ENCODE results near the gene FMNL3. TPM values are rescaled to one million over a fixed set of nuclear protein-coding genes. Genes with fewer than 3 reads are reported as not detected.

FMNL3 gene
- total and polyA plus RNA-seq, 2 of the 8 experiments (the other 6 are each of a cell fraction or from before 2014, with no cell fraction given) = 8.6 to 29.0 TPM

DNA sequence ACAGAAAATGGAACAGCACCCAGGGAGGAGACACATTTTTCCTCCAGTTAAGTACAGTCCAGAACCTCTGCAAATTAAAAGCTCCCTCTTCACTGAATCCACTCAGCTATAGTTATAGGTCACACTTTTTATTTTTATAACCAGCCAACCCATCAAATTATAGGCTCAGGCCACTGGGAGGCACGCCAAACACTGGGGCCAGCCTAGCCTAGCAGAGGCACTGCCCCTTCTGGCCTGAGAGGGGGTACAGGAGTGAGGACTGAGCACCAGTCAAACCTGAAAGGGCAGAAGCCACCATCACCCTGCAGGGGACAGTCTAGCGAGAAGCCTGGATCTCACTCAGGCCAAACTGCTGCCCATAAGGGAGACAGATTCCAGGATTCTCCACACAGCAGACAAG lies 19.3 kb downstream of the FMNL3 start:
- H3K23ac ChIP-seq (ENCODE audit: insufficient read length) = no peak overlapping the region
- H3K79me1 ChIP-seq (ENCODE audit: low read depth, low read length) = peaks cover 4% of the 10 kb centered on the region; the same call in 1 of the 2 replicates
- TF ChIP-seq POLR2A (IDR thresholded peaks at IDR 0.05; ENCODE audit: control extremely low read depth in 1 of 2, low read depth in 2 of 2, low read length in 2 of 2) (no peak), RAD21 (IDR thresholded peaks at IDR 0.05 in 1 of 2, conservative IDR thresholded peaks at IDR 0.05 in 1 of 2; ENCODE audit: low read depth in 2 of 2, low read length in 2 of 2) (peak; percentile 32 to 52; a peak in 3 of 4 replicates)
- TF ChIP-seq, protein P1, sequence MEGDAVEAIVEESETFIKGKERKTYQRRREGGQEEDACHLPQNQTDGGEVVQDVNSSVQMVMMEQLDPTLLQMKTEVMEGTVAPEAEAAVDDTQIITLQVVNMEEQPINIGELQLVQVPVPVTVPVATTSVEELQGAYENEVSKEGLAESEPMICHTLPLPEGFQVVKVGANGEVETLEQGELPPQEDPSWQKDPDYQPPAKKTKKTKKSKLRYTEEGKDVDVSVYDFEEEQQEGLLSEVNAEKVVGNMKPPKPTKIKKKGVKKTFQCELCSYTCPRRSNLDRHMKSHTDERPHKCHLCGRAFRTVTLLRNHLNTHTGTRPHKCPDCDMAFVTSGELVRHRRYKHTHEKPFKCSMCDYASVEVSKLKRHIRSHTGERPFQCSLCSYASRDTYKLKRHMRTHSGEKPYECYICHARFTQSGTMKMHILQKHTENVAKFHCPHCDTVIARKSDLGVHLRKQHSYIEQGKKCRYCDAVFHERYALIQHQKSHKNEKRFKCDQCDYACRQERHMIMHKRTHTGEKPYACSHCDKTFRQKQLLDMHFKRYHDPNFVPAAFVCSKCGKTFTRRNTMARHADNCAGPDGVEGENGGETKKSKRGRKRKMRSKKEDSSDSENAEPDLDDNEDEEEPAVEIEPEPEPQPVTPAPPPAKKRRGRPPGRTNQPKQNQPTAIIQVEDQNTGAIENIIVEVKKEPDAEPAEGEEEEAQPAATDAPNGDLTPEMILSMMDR (IDR thresholded peaks at IDR 0.05; ENCODE audit: control extremely low read depth in 1 of 3, insufficient read depth in 1 of 3, low read depth in 1 of 3, low read length in 3 of 3) = peak; percentile 68 to 78 (median 70)
- H3K79me2 ChIP-seq (ENCODE audit: control insufficient read depth in 1 of 2, insufficient read depth in 2 of 2, low read length in 2 of 2) = peaks cover 0 to 65% of the 10 kb centered on the region in 2 experiments; a peak in 2 of 4 replicates
- no peaks in the 10 kb centered on the region; the same call in 1 of the 2 replicates for H3K23me2 ChIP-seq (ENCODE audit: low read depth, low read length)
- H2AK5ac ChIP-seq (ENCODE audit: low read depth, low read length) = no peak overlapping the region
- no peak overlapping the region for H2BK5ac ChIP-seq (ENCODE audit: low read depth, low read length)
- H3K4ac ChIP-seq (replicated peaks; ENCODE audit: insufficient read length, low read depth, low read length) = no peak overlapping the region
- no peaks in the 10 kb centered on the region for H3K9me3 ChIP-seq (ENCODE audit: insufficient read depth in 2 of 2, low read depth in 1 of 2, low read length in 1 of 2)
- H4K8ac ChIP-seq (ENCODE audit: extremely low read depth, insufficient read depth, low read length) = no peak overlapping the region
- no peak overlapping the region for H4K5ac ChIP-seq (ENCODE audit: insufficient read length, low read depth, low read length)
- H3K27ac ChIP-seq (ENCODE audit: low read depth, low read length) = no peak overlapping the region
- H3K9ac ChIP-seq (replicated peaks in 1 of 4; ENCODE audit: extremely low read depth in 1 of 4, low read depth in 3 of 4, low read length in 3 of 4) = no peak overlapping the region
- H3K4me1 ChIP-seq (replicated peaks in 1 of 4; ENCODE audit: control insufficient read depth in 3 of 4, insufficient read depth in 4 of 4, low read length in 3 of 4) = peaks cover 0 to 7% (median 4%) of the 10 kb centered on the region in 4 experiments; a peak in 4 of 7 replicates
- no peak overlapping the region for H3K4me3 ChIP-seq (ENCODE audit: extremely low read depth in 1 of 4, insufficient read depth in 2 of 4, low read depth in 3 of 4, low read length in 4 of 4)
- no peak overlapping the region for H3K14ac ChIP-seq (ENCODE audit: insufficient read length)
- no peak for DNase-seq (ENCODE audit: low read depth in 1 of 2, low spot score in 2 of 2)
- H3K27me3 ChIP-seq (replicated peaks in 1 of 4; ENCODE audit: control insufficient read depth in 3 of 4, extremely low read depth in 1 of 4, insufficient read depth in 3 of 4, low read length in 3 of 4) = no peaks in the 10 kb centered on the region
- POLR2A ChIA-PET (ENCODE audit: partially characterized antibody) = interaction anchor here (1.1 to 6.4 kb wide), 6 partner anchors 9 to 53 kb away, joined by 4 to 35 read pairs (median 6); partner anchors contain the start of gene TMBIM6
- H2BK120ac ChIP-seq (replicated peaks; ENCODE audit: low read depth, low read length) = no peak overlapping the region
- H4K91ac ChIP-seq (replicated peaks; ENCODE audit: insufficient read length, low read length) = no peak overlapping the region
- no peak overlapping the region for H2AFZ ChIP-seq (ENCODE audit: low read length)
- H2BK20ac ChIP-seq (ENCODE audit: low read length) = no peak overlapping the region
- FAIRE-seq = no peak
- WGBS, 2 experiments (ENCODE audit: extremely low coverage in 1 of 2, insufficient coverage in 1 of 2, insufficient read length in 1 of 2, insufficient replicate concordance in 2 of 2, low coverage in 1 of 2, low lambda C conversion rate in 2 of 2, missing lambda C conversion rate in 1 of 2) = 86% methylated on average over 2 of the region's 2 CpGs; no CpG with 5 or more reads in 1 of the 2 experiments
- H3K18ac ChIP-seq (ENCODE audit: extremely low read depth, low read length) = no peak overlapping the region
- H3K56ac ChIP-seq (replicated peaks; ENCODE audit: insufficient read length, low read depth, low read length) = no peak overlapping the region
- H3K36me3 ChIP-seq (ENCODE audit: control insufficient read depth in 2 of 4, insufficient read depth in 4 of 4, low read length in 3 of 4) = no peaks in the 10 kb centered on the region
- no peak overlapping the region for H2BK15ac ChIP-seq (ENCODE audit: low read length)
- CTCF ChIA-PET (ENCODE audit: partially characterized antibody) = interaction anchor here (0.6 to 8.6 kb wide), 13 partner anchors 7 to 1693 kb away, joined by 3 to 71 read pairs (median 5); partner anchors contain the start of genes FMNL3 and TMBIM6
- no peak overlapping the region for H2BK12ac ChIP-seq (ENCODE audit: low read depth, low read length)
- no peak overlapping the region for H3K4me2 ChIP-seq (ENCODE audit: insufficient read depth in 1 of 2, low read depth in 2 of 2, low read length in 2 of 2)
- H4K20me1 ChIP-seq (replicated peaks in 1 of 2; ENCODE audit: control insufficient read depth in 1 of 2, insufficient read depth in 2 of 2, low read length in 2 of 2) = peaks cover 0 to 3% of the 10 kb centered on the region in 2 experiments

All from H1 (cell line).